Measurements from ENCODE around the gene ZNF532. TPM values are rescaled to one million over a fixed set of nuclear protein-coding genes. Genes with fewer than 3 reads are reported as not detected.

Gene ZNF532
- total and polyA plus RNA-seq, 2 donors: 11.6 to 11.9 TPM

GRCh38 chr18:59002974-59003594 lies 138.4 kb downstream of the ZNF532 start:
- Histone ChIP-seq H3K4me3 (ENCODE audit: low read length in 2 of 2) (no peak overlapping the region), H3K27ac (ENCODE audit: low read depth in 1 of 2, low read length in 1 of 2) (no peak overlapping the region), H3K36me3 (ENCODE audit: control insufficient read depth in 2 of 2, insufficient read depth in 2 of 2, low read length in 1 of 2) (no peaks in the 10 kb centered on the region), H3K9me3 (ENCODE audit: control insufficient read depth in 2 of 2, insufficient read depth in 1 of 2, low read length in 1 of 2) (no peaks in the 10 kb centered on the region), H3K27me3 (ENCODE audit: control insufficient read depth in 2 of 2, insufficient read depth in 1 of 2, low read length in 1 of 2) (no peaks in the 10 kb centered on the region), H3K4me1 (ENCODE audit: control insufficient read depth in 2 of 2, insufficient read depth in 2 of 2, low read length in 2 of 2) (no peaks in the 10 kb centered on the region)
- no peak for DNase-seq (ENCODE audit: low read depth in 6 of 9, low spot score in 9 of 9)
- WGBS: 96% methylated on average over 7 of the region's 7 CpGs

- no peak overlapping the region for H3K4me3 ChIP-seq (ENCODE audit: low read length in 2 of 2)
- H3K4me1 ChIP-seq (ENCODE audit: control insufficient read depth in 2 of 2, insufficient read depth in 2 of 2, low read length in 2 of 2): no peaks in the 10 kb centered on the region
- H3K27me3 ChIP-seq (ENCODE audit: control insufficient read depth in 2 of 2, insufficient read depth in 1 of 2, low read length in 1 of 2): no peaks in the 10 kb centered on the region
- 66% methylated on average over 3 of the region's 3 CpGs for WGBS
- H3K27ac ChIP-seq (ENCODE audit: low read depth in 1 of 2, low read length in 1 of 2): no peak overlapping the region
- H3K36me3 ChIP-seq (ENCODE audit: control insufficient read depth in 2 of 2, insufficient read depth in 2 of 2, low read length in 1 of 2): no peaks in the 10 kb centered on the region
- no peak for DNase-seq (ENCODE audit: low read depth in 6 of 9, low spot score in 9 of 9)
- no peaks in the 10 kb centered on the region for H3K9me3 ChIP-seq (ENCODE audit: control insufficient read depth in 2 of 2, insufficient read depth in 1 of 2, low read length in 1 of 2)
These were observed 140.6 kb downstream of the ZNF532 start for GRCh38 chr18:59005262-59005661.

DNA sequence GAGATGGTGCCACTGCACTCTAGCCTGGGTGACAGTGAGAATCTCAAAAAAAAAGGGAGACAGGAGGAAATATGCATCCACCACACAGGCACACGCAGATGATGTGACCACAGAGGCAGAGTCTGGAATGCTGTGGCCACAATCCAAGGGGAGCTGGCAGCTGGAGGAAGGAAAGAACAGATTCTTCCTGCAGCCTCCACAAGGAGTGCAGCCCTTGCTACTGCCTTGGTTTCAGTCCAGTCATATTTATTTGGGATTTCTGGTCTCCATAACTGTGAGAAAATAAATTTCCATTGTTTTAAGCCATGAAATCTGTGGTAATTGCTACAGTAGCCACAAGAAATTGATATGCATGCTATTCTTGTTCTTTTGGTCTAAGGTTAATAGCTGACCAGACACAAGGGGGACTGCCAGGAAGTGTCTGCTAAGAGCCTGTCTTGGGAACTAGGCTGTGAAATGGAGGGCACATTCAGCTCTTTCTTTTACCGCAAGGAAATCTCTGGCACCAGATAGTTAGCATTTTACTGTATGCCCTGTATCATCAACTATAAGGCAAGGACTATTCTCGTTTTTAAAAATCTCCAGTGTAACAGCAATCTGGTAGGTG lies 141.9 kb downstream of the ZNF532 start:
- WGBS: 94% methylated on average over 3 of the region's 3 CpGs
- Histone ChIP-seq H3K27ac (ENCODE audit: low read depth in 1 of 2, low read length in 1 of 2) (no peak overlapping the region), H3K36me3 (ENCODE audit: control insufficient read depth in 2 of 2, insufficient read depth in 2 of 2, low read length in 1 of 2) (no peaks in the 10 kb centered on the region), H3K4me3 (ENCODE audit: low read length in 2 of 2) (no peak overlapping the region), H3K4me1 (ENCODE audit: control insufficient read depth in 2 of 2, insufficient read depth in 2 of 2, low read length in 2 of 2) (no peaks in the 10 kb centered on the region), H3K27me3 (ENCODE audit: control insufficient read depth in 2 of 2, insufficient read depth in 1 of 2, low read length in 1 of 2) (no peaks in the 10 kb centered on the region), H3K9me3 (ENCODE audit: control insufficient read depth in 2 of 2, insufficient read depth in 1 of 2, low read length in 1 of 2) (no peaks in the 10 kb centered on the region)
- no peak for DNase-seq (ENCODE audit: low read depth in 6 of 9, low spot score in 9 of 9)

DNA sequence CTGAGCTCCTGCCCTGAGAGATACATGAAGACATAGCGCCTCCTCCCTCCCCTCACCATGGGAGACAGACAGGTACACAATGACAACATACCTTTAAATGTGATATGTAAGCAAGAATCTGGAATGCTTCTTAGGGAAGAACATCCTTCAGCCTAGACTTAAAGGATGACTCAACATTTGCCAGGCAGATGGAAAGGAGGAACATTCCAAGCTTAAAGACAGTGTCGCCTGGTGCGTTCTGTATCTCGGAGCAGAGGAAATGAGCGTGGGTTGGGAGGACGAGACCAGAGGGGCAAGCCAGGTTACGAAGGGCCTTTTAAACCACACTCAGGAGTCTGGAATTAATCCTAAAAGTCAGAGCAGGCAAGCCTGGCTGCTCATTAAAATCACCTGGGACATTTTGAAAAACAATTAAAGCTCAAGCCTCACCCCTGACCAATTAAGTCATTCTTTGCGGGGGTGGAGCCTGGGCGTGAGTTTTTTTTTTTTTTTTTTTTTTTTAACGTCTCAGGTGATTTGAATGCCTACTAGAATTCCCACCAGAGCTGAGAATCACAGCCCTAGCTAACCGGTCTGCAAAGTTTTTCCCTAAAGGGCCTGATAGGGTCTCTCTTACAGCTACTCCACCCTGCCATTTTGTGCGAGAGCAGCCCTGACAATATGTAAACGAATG lies 143.8 kb downstream of the ZNF532 start:
- H3K27ac ChIP-seq (ENCODE audit: low read depth in 1 of 2, low read length in 1 of 2): no peak overlapping the region
- no peaks in the 10 kb centered on the region for H3K9me3 ChIP-seq (ENCODE audit: control insufficient read depth in 2 of 2, insufficient read depth in 1 of 2, low read length in 1 of 2)
- 91% methylated on average over 13 of the region's 13 CpGs for WGBS

GRCh38 chr18:59009846-59010245 lies 145.2 kb downstream of the ZNF532 start:
- H3K9me3 ChIP-seq (ENCODE audit: control insufficient read depth in 2 of 2, insufficient read depth in 1 of 2, low read length in 1 of 2): no peaks in the 10 kb centered on the region
- H3K4me1 ChIP-seq (ENCODE audit: control insufficient read depth in 2 of 2, insufficient read depth in 2 of 2, low read length in 2 of 2): no peaks in the 10 kb centered on the region
- no peak overlapping the region for H3K4me3 ChIP-seq (ENCODE audit: low read length in 2 of 2)
- H3K27ac ChIP-seq (ENCODE audit: low read depth in 1 of 2, low read length in 1 of 2): no peak overlapping the region
- H3K27me3 ChIP-seq (ENCODE audit: control insufficient read depth in 2 of 2, insufficient read depth in 1 of 2, low read length in 1 of 2): no peaks in the 10 kb centered on the region
- WGBS: 95% methylated on average over 1 of the region's 1 CpG
- H3K36me3 ChIP-seq (ENCODE audit: control insufficient read depth in 2 of 2, insufficient read depth in 2 of 2, low read length in 1 of 2): no peaks in the 10 kb centered on the region
- no peak for DNase-seq (ENCODE audit: low read depth in 6 of 9, low spot score in 9 of 9)

More for the DNA sequence above, 143.8 kb downstream of the ZNF532 start:
- no peaks in the 10 kb centered on the region for H3K36me3 ChIP-seq (ENCODE audit: control insufficient read depth in 2 of 2, insufficient read depth in 2 of 2, low read length in 1 of 2)
- no peaks in the 10 kb centered on the region for H3K4me1 ChIP-seq (ENCODE audit: control insufficient read depth in 2 of 2, insufficient read depth in 2 of 2, low read length in 2 of 2)
- H3K27me3 ChIP-seq (ENCODE audit: control insufficient read depth in 2 of 2, insufficient read depth in 1 of 2, low read length in 1 of 2): no peaks in the 10 kb centered on the region
- DNase-seq (ENCODE audit: low read depth in 6 of 9, low spot score in 9 of 9): no peak
- H3K4me3 ChIP-seq (ENCODE audit: low read length in 2 of 2): no peak overlapping the region

GRCh38 chr18:59011289-59011688 lies 146.6 kb downstream of the ZNF532 start:
- WGBS: 95% methylated on average over 4 of the region's 4 CpGs
- Histone ChIP-seq H3K4me3 (ENCODE audit: low read length in 2 of 2) (no peak overlapping the region), H3K27me3 (ENCODE audit: control insufficient read depth in 2 of 2, insufficient read depth in 1 of 2, low read length in 1 of 2) (no peaks in the 10 kb centered on the region), H3K27ac (ENCODE audit: low read depth in 1 of 2, low read length in 1 of 2) (no peak overlapping the region), H3K9me3 (ENCODE audit: control insufficient read depth in 2 of 2, insufficient read depth in 1 of 2, low read length in 1 of 2) (no peaks in the 10 kb centered on the region), H3K4me1 (ENCODE audit: control insufficient read depth in 2 of 2, insufficient read depth in 2 of 2, low read length in 2 of 2) (no peaks in the 10 kb centered on the region), H3K36me3 (ENCODE audit: control insufficient read depth in 2 of 2, insufficient read depth in 2 of 2, low read length in 1 of 2) (no peaks in the 10 kb centered on the region)
- no peak for DNase-seq (ENCODE audit: low read depth in 6 of 9, low spot score in 9 of 9)

- Histone ChIP-seq H3K4me3 (ENCODE audit: low read length in 2 of 2) (no peak overlapping the region), H3K4me1 (ENCODE audit: control insufficient read depth in 2 of 2, insufficient read depth in 2 of 2, low read length in 2 of 2) (no peaks in the 10 kb centered on the region), H3K27me3 (ENCODE audit: control insufficient read depth in 2 of 2, insufficient read depth in 1 of 2, low read length in 1 of 2) (no peaks in the 10 kb centered on the region), H3K27ac (ENCODE audit: low read depth in 1 of 2, low read length in 1 of 2) (no peak overlapping the region), H3K36me3 (ENCODE audit: control insufficient read depth in 2 of 2, insufficient read depth in 2 of 2, low read length in 1 of 2) (no peaks in the 10 kb centered on the region), H3K9me3 (ENCODE audit: control insufficient read depth in 2 of 2, insufficient read depth in 1 of 2, low read length in 1 of 2) (no peaks in the 10 kb centered on the region)
- 91% methylated on average over 5 of the region's 5 CpGs for WGBS
- no peak for DNase-seq (ENCODE audit: low read depth in 6 of 9, low spot score in 9 of 9)
These were observed 147.1 kb downstream of the ZNF532 start for GRCh38 chr18:59011786-59012185.

DNA sequence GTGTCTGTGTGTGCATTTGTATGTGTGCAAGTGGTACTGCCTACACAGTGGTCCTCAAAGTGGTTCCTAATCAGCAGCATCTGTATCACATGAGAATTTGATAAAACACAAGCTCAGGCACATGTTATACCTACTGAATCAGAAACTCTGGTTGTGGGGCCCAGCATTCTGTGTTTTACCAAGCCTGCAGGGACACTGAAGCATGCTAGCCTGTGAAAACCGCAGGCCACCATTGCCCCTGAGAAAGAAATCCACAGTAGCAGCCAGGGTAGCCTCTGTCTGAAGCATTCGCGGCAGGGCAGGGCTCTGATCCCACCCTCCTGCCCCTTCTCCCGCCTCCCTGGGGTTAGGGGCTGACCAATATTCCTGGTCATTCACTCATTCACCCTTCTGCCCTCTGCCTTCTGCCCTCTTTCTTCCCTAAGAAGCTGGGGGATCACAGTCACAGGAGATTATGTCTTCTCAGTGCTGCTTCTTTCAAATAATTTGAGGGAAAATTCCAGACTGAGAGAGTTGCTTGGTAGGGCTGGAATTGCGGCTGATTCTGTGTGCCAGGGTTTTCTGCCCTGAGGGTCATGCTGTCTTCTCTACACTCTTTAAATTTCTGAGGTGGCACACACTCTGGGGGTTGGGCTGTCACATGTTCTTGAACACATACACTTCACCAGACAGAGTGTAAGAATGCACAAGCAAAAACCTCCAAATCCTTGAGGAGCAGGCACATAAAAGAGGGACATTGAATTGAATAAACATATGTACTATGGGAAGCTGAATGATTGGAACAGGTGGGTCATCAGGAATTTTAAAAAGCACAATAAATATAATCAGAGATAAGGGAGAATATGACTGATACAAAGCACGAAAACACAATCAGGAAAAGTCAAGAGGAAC lies 148.4 kb downstream of the ZNF532 start:
- 78% methylated on average over 6 of the region's 6 CpGs for WGBS
- H3K4me1 ChIP-seq (ENCODE audit: control insufficient read depth in 2 of 2, insufficient read depth in 2 of 2, low read length in 2 of 2): no peaks in the 10 kb centered on the region
- H3K27ac ChIP-seq (ENCODE audit: low read depth in 1 of 2, low read length in 1 of 2): no peak overlapping the region

DNA sequence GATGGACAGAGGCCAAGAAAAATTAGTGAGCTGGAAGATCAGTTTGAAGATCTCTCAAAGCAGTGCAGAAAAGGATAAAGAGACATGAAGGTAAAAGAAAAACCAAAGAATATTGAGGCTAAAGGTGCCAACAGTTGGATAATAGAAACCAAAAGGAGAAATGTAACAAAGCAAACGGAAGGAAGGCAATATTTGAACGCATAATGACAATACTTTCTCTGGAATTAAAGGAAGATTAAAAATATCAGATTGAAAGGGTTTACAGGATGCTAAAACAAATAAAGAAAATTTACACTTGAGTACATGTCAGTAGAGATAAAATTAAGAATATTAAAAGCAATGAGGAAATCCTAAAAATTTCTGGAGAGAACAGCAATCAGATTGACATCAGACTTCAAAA lies 149.1 kb downstream of the ZNF532 start:
- Histone ChIP-seq H3K4me1 (ENCODE audit: control insufficient read depth in 2 of 2, insufficient read depth in 2 of 2, low read length in 2 of 2) (no peaks in the 10 kb centered on the region), H3K27me3 (ENCODE audit: control insufficient read depth in 2 of 2, insufficient read depth in 1 of 2, low read length in 1 of 2) (no peaks in the 10 kb centered on the region), H3K36me3 (ENCODE audit: control insufficient read depth in 2 of 2, insufficient read depth in 2 of 2, low read length in 1 of 2) (no peaks in the 10 kb centered on the region), H3K27ac (ENCODE audit: low read depth in 1 of 2, low read length in 1 of 2) (no peak overlapping the region), H3K9me3 (ENCODE audit: control insufficient read depth in 2 of 2, insufficient read depth in 1 of 2, low read length in 1 of 2) (no peaks in the 10 kb centered on the region), H3K4me3 (ENCODE audit: low read length in 2 of 2) (no peak overlapping the region)
- no peak for DNase-seq (ENCODE audit: low read depth in 6 of 9, low spot score in 9 of 9)
- WGBS: 90% methylated on average over 2 of the region's 2 CpGs

More for the DNA sequence above, 148.4 kb downstream of the ZNF532 start:
- no peaks in the 10 kb centered on the region for H3K27me3 ChIP-seq (ENCODE audit: control insufficient read depth in 2 of 2, insufficient read depth in 1 of 2, low read length in 1 of 2)
- no peak for DNase-seq (ENCODE audit: low read depth in 6 of 9, low spot score in 9 of 9)
- H3K9me3 ChIP-seq (ENCODE audit: control insufficient read depth in 2 of 2, insufficient read depth in 1 of 2, low read length in 1 of 2): no peaks in the 10 kb centered on the region
- H3K4me3 ChIP-seq (ENCODE audit: low read length in 2 of 2): no peak overlapping the region
- H3K36me3 ChIP-seq (ENCODE audit: control insufficient read depth in 2 of 2, insufficient read depth in 2 of 2, low read length in 1 of 2): no peaks in the 10 kb centered on the region
